IPS DF 6.9 (cell line): ENCODE data around the gene CACNA1D.

Source experiments
- DNase-seq: peaks from one replicate; pipeline ENCODE4 v3.0.0-alpha.2; 2013; ENCODE audit warnings: low read depth, low spot score
- H3K27ac ChIP-seq: one replicate; pipeline ENCODE4 v1.5.1; 2013; ENCODE audit warnings: low read length, control low read depth
- H3K27me3 ChIP-seq: 2 replicates; pipeline ENCODE4 v1.6.1; 2013; ENCODE audit warnings: mild to moderate bottlenecking, low read length; ENCODE audit not compliant: control insufficient read depth, insufficient read depth
- H3K36me3 ChIP-seq: 2 replicates; pipeline ENCODE4 v1.6.1; 2013; ENCODE audit warnings: low read length; ENCODE audit not compliant: control insufficient read depth, insufficient read depth
- H3K4me1 ChIP-seq: 2 replicates; pipeline ENCODE4 v1.6.1; 2013; ENCODE audit warnings: low read length; ENCODE audit not compliant: control insufficient read depth, insufficient read depth
- H3K4me3 ChIP-seq: 2 replicates; pipeline ENCODE4 v1.5.1; 2013; ENCODE audit warnings: mild to moderate bottlenecking, low read length
- H3K9me3 ChIP-seq: 2 replicates; pipeline ENCODE4 v1.6.1; 2013; ENCODE audit warnings: low read length, inconsistent platforms; ENCODE audit not compliant: control insufficient read depth, insufficient read depth
- WGBS: extraction: QIAGEN DNeasy Blood & Tissue Kit; methylation state at CpG from one replicate; pipeline ENCODE4 v1.1.7; 2013; ENCODE audit warnings: mixed read lengths, missing lambda C conversion rate; ENCODE audit not compliant: insufficient read length, insufficient coverage; 5-methylcytosine and 5-hydroxymethylcytosine counted together

Gene CACNA1D

DNA sequence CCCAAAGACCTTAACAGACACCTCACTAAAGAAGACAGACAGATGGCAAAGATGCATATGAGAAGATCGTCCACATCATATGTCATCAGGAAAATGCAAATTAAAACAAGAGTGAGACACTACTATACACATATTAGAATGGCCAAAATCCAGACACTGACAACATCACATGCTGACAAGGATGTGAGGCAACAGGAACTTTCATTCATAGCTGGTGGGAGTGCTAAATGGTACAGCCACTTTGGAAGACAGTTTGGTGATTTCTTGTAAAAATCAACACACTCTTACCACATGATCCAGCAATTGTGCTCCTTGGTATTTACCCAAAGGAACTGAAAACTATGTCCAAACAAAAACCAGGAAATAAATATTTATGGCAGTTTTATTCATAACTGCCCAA, 334.2 kb downstream of the CACNA1D start:
- Histone ChIP-seq H3K36me3 (no peaks in the 10 kb centered on the region), H3K4me1 (no peaks in the 10 kb centered on the region), H3K27ac (no peak overlapping the region), H3K9me3 (no peaks in the 10 kb centered on the region), H3K27me3 (no peaks in the 10 kb centered on the region), H3K4me3 (no peak overlapping the region)
- WGBS, result no CpG with 5 or more reads among the region's 1 CpG
- DNase-seq, result no peak

DNA sequence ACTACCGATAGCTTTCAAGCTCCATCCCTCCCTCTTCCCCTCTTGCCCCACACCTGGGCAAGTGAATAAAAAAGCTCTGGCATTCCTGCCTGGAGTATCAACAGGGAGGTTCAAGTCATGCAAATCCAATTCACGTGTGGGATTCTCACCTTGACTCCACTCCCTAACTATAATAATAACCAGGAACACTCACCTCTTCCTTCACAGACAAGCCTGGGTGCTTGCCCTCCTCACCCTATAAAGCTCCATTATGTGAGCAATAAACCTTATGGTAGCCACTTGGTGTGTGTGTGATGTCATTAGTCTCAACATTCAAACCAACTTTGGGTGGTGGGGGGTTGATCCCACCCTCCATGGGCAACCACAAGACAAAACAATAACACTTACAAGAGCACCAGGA, 335.2 kb downstream of the CACNA1D start:
- H3K4me1 ChIP-seq, result no peaks in the 10 kb centered on the region
- DNase-seq, result no peak
- WGBS, result no CpG with 5 or more reads among the region's 2 CpGs

DNA sequence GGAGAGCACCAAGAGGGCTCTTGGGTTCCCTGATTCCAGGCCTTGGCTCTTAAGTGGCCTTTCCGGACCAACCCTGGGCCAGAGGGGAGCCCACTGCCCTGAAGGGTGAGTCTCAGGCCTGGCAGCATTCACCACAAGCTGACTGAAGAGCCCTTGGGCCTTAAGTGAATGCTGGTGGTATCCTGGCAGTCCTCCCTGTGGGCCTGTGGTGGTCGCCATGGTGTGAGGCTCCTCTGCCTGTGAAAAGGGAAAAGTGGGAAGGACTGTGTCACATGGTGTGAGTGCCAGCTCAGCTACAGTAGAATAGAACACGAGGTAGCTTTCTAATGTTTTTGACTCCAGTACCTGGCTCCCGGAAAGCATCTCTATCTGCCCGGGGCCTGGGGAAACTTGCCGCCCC, 336.5 kb downstream of the CACNA1D start:
- Histone ChIP-seq H3K4me1 (no peaks in the 10 kb centered on the region), H3K9me3 (no peaks in the 10 kb centered on the region), H3K36me3 (no peaks in the 10 kb centered on the region), H3K27ac (no peak overlapping the region), H3K4me3 (no peak overlapping the region), H3K27me3 (no peaks in the 10 kb centered on the region)
- WGBS, result no CpG with 5 or more reads among the region's 6 CpGs
- no peak for DNase-seq

More for the DNA sequence above, 335.2 kb downstream of the CACNA1D start:
- Histone ChIP-seq H3K4me3 (no peak overlapping the region), H3K9me3 (no peaks in the 10 kb centered on the region), H3K27ac (no peak overlapping the region), H3K27me3 (no peaks in the 10 kb centered on the region), H3K36me3 (no peaks in the 10 kb centered on the region)

DNA sequence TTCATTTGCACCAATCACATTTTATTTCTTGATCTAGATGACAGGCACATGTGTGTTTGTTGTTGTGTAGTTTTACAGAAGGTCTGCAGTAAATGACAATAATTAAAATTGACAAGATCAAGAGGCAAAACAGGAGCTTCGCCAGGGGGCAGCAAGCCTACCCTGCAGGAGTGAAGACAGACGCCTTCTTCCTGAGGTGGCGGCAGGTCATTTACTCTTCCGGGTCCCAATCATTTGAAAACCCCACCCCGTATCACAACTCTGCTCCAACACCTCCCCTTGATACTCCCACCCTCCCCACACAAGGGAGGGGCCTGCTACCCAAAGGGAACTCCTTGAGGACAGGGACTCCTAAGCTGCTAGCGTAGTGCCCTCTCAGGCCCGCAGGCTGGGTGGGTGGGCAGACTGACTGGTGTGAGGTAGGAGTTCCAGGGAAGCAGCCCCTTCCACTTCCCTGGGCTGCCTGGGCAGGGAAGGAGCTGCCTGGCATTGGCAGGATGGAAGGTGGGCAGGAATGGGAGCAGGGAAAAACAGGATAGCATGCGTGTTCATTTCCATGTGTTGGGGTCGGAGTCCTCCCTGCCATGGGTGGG, 338.7 kb downstream of the CACNA1D start:
- Histone ChIP-seq H3K27me3 (no peaks in the 10 kb centered on the region), H3K36me3 (peaks cover 1% of the 10 kb centered on the region; the same call in 1 of the 2 replicates), H3K27ac (no peak overlapping the region), H3K9me3 (no peaks in the 10 kb centered on the region), H3K4me3 (no peak overlapping the region), H3K4me1 (no peaks in the 10 kb centered on the region)
- DNase-seq, result no peak
- no CpG with 5 or more reads among the region's 9 CpGs for WGBS

DNA sequence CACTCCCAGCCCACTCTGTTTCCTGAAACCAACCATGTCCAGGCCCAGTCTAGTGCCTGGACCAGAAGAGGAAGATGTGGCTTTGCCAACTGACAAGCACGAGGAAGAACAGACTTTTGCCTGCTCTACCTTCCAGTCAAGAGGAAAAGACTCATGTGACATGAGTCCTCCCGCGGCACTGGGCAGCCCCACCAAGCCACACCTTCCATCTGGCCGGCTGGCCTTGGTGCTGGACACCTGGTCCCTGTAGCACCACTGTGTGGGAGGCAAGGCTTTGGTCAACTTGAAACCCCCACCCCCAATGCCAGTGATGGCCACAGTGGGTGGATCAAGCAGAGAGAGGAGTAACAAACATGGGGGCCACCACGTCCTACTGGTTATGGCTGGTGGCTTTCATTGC, 339.3 kb downstream of the CACNA1D start:
- Histone ChIP-seq H3K36me3 (peaks cover 5% of the 10 kb centered on the region; the same call in 1 of the 2 replicates), H3K27ac (no peak overlapping the region), H3K9me3 (no peaks in the 10 kb centered on the region), H3K27me3 (no peaks in the 10 kb centered on the region), H3K4me1 (no peaks in the 10 kb centered on the region), H3K4me3 (no peak overlapping the region)
- DNase-seq, result no peak
- WGBS, result no CpG with 5 or more reads among the region's 5 CpGs

DNA sequence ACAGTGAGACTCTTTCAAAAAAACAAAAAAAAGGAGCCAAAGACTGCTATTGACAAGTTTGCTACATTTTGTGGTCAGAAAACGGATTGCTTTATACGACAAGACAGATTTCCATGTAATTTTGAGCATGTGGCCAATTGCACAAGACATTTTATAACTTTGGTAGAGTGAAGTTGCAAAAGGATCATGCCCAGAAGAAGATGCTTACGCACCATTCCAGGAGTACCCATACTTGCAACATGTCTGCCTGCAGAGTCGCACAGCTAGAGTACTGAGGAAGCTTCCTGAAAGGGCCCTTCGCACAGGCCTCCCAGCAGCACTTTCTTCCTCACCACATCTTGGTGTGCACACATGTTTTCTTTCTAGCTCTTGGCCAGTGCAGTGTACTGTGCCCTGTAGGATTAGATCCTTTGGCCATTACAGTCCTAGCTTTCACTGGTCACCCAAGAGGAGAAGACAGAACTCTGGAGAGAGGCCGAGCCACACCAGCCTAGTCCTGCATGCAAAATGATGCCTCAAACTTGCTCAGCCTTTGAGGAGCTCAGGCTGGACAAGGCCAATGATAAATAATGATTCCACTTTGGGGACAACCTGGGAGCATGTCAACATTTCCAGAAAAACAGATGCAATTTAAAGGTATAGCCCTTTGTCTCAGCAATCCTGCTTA, 340.2 kb downstream of the CACNA1D start:
- Histone ChIP-seq H3K4me1 (no peaks in the 10 kb centered on the region), H3K9me3 (no peaks in the 10 kb centered on the region), H3K27ac (no peak overlapping the region), H3K4me3 (no peak overlapping the region), H3K36me3 (peaks cover 7% of the 10 kb centered on the region; the same call in 1 of the 2 replicates), H3K27me3 (no peaks in the 10 kb centered on the region)
- DNase-seq, result no peak
- WGBS, result no CpG with 5 or more reads among the region's 6 CpGs

DNA sequence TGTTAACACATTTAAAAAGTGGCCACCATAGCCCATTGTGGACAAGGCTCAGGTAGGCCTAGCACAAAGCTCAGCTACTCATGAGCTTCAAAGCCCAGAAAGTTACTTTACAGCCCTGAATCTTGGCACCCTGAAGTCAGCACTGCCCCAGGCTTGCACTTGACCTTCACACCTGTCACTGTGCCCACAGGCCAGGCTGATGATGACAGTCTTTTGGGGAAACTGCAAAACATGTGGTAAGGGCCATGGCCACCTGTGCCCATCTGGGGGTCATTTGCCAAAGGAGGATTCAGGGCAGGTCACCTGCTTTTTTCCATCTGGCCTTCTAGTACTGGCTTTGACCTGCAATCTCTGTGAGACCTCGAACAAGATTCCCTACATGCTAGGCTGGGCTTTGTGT, 340.8 kb downstream of the CACNA1D start:
- Histone ChIP-seq H3K27ac (no peak overlapping the region), H3K27me3 (no peaks in the 10 kb centered on the region), H3K4me1 (no peaks in the 10 kb centered on the region), H3K4me3 (no peak overlapping the region), H3K9me3 (no peaks in the 10 kb centered on the region), H3K36me3 (peaks cover 7% of the 10 kb centered on the region; the same call in 1 of the 2 replicates)
- no CpG with 5 or more reads among the region's 1 CpG for WGBS
- no peak for DNase-seq

DNA sequence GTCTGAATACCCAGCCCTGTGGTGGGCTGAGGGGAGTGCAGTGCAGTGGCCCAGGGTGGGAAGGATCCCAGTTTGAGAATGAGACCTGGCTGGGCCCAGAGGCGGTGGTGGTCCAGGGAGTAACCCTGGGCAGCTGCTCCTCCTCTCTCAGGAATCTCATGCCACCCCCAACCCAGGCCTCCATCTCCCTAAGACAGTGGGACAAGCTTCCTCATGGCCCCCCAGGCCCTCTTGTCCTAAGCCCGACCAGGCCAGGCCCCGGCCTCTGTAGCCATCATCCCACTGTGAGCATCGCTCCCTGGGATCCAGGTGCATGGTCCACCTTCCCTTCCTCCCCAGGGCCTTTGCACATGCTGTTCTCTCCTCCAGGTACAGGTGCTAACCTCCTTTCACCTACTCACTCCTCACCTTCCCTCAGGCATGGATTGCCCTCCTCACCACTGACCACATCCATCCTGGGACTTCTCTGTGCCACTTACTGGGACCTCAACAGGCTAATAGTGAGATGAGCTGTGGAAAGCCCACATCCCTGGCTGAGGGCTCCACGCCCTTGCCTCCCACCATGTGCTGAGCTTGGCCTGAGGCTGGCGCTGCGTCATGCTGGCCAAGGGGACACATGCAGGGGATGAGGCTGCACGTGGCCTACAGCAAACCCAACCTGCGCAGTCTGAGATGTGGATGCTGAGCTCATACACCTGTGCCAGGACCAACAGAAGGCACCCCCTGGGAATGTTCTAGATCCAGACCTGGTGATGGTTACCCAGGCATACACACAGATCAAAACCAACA, 341.9 kb downstream of the CACNA1D start:
- no peaks in the 10 kb centered on the region for H3K27me3 ChIP-seq
- peaks cover 7% of the 10 kb centered on the region; the same call in 1 of the 2 replicates for H3K36me3 ChIP-seq
- no peak for DNase-seq
- H3K4me3 ChIP-seq, result no peak overlapping the region
- whole genome bisulfite sequencing, result no CpG with 5 or more reads among the region's 9 CpGs
- no peaks in the 10 kb centered on the region for H3K4me1 ChIP-seq
- H3K9me3 ChIP-seq, result no peaks in the 10 kb centered on the region
- no peak overlapping the region for H3K27ac ChIP-seq

DNA sequence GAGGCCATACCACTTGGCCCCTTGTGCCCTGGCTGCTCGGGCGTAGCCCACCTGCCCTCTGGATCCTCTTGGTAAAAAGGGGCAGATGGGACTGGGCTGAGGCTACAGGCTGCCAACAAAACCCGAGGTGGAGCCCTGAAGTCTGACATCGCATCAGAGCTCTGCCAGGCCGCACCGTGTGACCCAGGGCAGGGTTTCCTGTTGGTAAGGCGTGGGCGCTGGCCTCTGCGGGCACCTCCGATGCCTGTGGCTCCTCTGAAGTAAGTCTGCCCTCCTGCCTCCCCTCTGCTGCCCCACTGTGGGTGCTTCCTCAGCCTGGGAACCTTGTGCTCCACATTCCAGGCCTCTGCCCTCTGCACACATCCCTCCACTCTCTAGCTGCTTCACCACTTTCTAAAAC, 342.9 kb downstream of the CACNA1D start:
- peaks cover 7% of the 10 kb centered on the region; the same call in 1 of the 2 replicates for H3K36me3 ChIP-seq
- no peak overlapping the region for H3K27ac ChIP-seq
- no CpG with 5 or more reads among the region's 10 CpGs for WGBS
- no peak overlapping the region for H3K4me3 ChIP-seq
- no peaks in the 10 kb centered on the region for H3K9me3 ChIP-seq
- H3K27me3 ChIP-seq, result no peaks in the 10 kb centered on the region
- H3K4me1 ChIP-seq, result peaks cover 2% of the 10 kb centered on the region; the same call in 1 of the 2 replicates
- DNase-seq, result no peak

DNA sequence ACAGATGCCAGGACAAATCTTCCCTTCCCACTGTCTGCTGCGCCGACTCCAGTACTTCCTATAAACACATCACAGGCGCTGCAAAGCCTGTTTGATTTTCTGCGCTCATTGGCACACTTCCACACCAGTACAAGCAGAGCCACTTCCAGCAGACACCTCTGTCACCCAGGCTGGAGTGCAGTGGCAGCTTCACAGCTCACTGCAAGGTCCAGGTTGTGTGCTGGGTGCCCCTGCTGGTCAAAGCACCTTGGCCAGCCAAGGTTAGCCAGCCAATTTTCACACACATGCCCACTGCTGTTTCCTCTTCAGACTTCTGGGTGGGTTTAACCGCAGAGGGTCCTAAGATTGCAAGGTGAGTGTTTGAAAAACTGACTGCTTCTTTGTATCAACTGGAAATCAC, 346.9 kb downstream of the CACNA1D start:
- H3K4me1 ChIP-seq, result peaks cover 12% of the 10 kb centered on the region
- WGBS, result no CpG with 5 or more reads among the region's 5 CpGs
- no peak overlapping the region for H3K27ac ChIP-seq
- H3K27me3 ChIP-seq, result no peaks in the 10 kb centered on the region
- no peaks in the 10 kb centered on the region for H3K9me3 ChIP-seq
- no peak overlapping the region for H3K4me3 ChIP-seq
- H3K36me3 ChIP-seq, result peaks cover 7% of the 10 kb centered on the region; the same call in 1 of the 2 replicates
- DNase-seq, result no peak
